NK-92 (cell line): ENCODE measurements around the gene MTHFD2L.

Source experiments
- DNase-seq: peaks from one replicate; lab custom pipeline; 2025; ENCODE audit not compliant: unreplicated experiment; lab: John Stamatoyannopoulos, UW

Gene MTHFD2L

GRCh38 chr4:74297539-74297938, 139.6 kb downstream of the MTHFD2L start:
- DNase-seq, result no peak

- no peak for DNase-seq
These were observed 146.2 kb downstream of the MTHFD2L start for GRCh38 chr4:74304095-74304625.

- no peak for DNase-seq
These were observed 147.1 kb downstream of the MTHFD2L start for GRCh38 chr4:74305000-74305399.

- no peak for DNase-seq
These were observed 149.3 kb downstream of the MTHFD2L start for GRCh38 chr4:74307170-74307569.

DNA sequence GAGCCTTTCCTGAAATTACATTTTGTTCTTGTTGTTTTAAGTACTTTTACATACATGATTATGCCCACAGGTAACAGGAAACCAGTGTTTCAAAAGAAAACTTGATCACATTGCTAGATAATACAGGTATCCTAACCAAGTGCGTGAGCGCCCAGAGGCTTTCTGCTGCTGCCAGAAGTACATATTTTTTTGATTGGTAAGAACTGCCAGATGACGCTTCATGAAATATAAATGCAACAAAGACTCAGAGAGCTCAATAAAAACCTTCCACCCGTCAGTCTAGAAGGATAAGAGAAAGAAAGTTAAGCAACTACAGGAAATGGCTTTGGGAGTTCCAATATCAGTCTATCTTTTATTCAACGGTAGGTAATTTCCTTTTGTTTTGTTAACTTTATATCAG, 150.3 kb downstream of the MTHFD2L start, which contains the start of gene EPGN:
EPGN (plus strand) TSS at position 256 of the 400 bp plus-strand sequence; CDS start at position 320, 64 bp downstream.
- no peak for DNase-seq

DNA sequence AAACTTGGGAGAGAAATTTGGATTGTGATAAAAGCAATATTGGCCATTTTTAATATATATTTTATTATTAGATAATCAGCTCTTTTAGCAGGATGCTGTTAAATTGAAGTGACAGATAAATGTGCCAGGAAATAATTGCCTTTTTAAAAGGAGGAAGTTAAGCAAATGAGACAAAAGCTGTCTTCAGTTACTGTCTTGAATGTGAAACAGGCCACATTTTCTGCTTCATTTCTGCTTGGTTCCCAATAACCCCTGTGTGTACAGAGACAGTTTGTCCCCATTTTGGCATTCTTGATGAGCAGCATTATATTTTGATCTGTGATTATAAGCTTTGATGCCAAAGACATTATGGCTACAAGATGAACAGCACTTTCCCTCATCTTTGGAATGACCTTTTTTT, 151.3 kb downstream of the MTHFD2L start:
- no peak for DNase-seq

DNA sequence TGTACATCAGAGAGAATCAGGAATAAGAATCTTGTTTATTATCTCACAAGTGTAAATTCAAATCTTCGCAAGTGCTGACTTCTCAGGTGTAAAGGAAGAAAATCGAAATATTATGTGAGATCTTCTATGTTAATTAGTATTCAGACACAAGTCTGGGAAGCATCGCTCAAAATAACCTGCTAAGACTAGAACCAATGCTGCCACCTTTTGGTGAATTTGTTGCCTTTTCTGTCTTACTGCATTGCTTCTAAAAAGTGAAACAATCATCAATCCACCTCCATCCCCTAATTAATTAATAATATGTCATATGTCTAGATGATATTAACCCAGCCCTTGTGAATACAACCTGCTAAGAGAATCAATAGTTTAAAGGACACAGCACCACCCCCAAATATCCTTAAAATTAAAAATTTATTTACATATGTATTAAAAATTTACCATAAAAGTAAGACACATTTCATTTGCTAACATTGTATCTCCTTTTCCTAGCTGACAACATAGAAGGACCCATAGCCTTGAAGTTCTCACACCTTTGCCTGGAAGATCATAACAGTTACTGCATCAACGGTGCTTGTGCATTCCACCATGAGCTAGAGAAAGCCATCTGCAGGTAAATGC, 153.9 kb downstream of the MTHFD2L start:
- DNase-seq, result no peak

- no peak for DNase-seq
These were observed 156.4 kb downstream of the MTHFD2L start for GRCh38 chr4:74314329-74314728.

DNA sequence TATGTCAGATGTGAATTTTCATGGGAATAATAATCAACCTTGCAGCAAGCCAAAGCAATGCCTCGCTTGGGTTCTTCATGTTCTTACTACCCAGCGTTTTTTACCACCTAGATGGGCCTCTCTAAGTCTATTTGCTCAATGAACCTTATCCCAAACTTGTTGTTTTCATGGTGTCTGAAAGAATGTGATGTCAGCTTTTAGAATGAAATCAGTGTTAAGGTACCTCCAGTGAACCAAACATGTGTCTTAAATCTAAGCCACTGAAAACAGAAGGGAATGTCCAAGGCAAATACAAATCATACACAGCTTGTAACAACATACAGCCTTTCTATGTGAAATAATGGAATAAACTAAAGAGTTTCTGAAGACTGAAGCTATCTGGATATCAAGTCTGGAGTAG, 157.0 kb downstream of the MTHFD2L start:
- no peak for DNase-seq

DNA sequence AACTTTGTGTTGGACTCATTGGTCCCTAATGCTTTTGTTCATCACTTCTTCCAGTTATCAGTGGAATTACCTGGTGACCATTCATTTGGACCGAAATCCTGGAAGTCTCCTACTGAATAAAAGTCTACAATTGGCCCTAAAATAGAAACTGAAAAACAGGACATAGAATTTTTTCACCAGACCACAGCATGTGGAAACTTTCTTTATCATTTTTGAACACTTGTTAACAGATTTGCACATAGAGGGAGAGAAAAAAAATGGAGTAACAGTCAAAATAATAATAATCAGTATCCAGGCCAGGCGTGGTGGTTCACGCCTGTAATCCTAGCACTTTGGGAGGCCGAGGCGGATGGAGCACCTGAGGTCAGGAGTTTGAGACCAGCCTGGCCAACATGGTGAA, 157.5 kb downstream of the MTHFD2L start:
- DNase-seq, result no peak

- no peak for DNase-seq
These were observed 158.5 kb downstream of the MTHFD2L start for GRCh38 chr4:74316397-74316796.

GRCh38 chr4:74317616-74318246, 159.8 kb downstream of the MTHFD2L start:
- no peak for DNase-seq

DNA sequence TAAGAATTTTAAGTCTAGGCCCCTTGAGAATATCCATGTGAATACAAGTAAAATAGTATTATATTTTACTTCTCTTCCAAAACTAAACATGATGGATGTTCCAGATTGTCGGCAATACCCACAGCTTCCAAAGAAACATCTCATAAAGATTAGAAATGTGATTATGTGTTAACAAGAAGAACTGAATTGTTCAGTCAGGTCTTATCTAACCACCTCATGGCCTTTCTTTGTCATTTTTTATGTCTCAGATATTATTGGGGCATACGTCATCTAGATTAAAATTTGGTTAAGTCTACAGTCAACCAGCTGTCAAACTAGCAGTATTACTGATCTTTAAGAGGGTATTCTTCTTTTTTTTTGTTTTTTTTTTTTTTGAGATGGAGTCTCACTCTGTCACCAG, 160.4 kb downstream of the MTHFD2L start:
- DNase-seq, result no peak

- no peak for DNase-seq
These were observed 161.6 kb downstream of the MTHFD2L start for GRCh38 chr4:74319470-74319869.

DNA sequence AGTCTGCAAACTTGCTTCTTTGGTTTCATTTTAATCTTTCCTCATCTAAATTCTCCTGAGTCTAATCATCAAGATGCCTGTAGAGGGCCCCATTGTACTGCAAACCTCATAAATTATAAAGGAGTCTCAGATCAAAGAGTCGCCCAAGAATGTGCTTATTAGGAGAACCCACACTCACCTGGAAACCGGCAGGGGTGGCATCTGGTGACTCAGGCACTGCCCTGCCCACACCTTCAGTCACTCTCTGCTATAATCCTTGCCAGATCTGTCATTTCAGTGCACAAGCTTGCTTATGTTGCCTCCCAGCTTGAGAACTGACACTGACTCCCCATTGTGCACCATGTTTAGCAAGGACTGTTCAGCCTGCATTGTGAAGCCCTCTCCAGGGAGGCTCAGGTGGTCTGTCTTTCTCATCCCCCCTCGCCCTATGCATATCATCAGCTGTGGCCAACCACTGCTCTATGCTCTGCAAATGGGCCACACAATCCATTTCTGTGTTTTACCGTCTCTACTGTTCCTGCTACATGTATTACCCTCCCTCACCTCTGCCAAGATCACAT, 162.7 kb downstream of the MTHFD2L start:
- DNase-seq, result no peak

GRCh38 chr4:74322301-74322700, 164.4 kb downstream of the MTHFD2L start:
- no peak for DNase-seq

DNA sequence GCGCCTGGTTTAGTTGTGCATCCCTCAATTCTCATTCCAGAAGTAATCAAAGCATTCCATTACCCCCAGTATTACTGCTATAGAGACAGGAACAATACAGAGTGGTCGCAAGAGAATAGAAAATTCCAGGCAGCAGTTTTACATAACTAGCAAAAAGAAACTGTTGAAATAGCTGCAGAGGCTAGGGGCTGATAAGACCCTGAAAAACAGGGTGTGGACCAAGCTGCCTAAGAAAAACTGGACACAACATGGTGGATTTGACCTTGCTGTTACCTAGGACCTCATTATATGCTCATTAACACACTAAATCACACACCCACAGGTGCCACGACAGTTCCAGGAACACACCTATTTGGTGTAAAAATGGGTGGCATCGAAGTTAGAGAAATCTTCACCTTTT, 165.7 kb downstream of the MTHFD2L start:
- DNase-seq, result no peak

DNA sequence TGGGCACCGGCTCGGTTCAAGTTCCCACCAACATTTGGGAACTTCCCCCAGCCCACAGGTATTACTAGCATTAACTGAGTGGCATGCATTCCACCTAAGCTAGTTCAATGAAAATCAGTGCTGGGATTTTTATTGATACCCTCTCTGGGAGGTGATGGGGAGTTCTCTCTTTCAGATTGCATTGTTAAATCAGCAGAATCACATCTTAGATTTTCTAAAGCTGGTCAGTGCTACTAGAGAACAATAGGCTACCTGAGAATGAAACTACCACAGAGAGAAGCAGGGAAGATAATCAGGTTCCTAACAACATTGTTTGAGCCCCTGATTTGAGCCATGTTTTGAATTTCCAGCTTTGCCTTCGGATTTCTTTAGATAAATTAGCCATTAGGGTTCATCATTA, 166.3 kb downstream of the MTHFD2L start:
- no peak for DNase-seq

DNA sequence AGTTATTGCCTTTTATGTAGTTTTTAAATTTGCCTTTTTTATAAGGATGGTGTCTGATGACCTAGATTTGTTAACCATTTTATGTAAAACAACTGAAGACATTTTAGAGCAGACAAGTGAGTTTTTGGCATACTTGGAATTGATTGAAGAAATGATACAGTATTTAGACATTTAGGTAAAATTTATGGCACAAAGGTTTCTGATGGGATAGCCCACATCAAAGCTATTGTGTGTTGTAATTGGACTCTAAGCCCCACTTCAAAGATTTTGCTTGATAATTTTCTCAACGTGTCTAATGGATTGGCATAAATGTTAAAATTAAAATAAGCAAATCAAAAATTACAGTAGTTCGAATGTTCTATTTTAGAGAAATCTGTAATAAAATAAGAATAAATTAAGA, 168.0 kb downstream of the MTHFD2L start:
- DNase-seq, result no peak

GRCh38 chr4:74327762-74328161, 169.8 kb downstream of the MTHFD2L start:
- DNase-seq, result no peak

DNA sequence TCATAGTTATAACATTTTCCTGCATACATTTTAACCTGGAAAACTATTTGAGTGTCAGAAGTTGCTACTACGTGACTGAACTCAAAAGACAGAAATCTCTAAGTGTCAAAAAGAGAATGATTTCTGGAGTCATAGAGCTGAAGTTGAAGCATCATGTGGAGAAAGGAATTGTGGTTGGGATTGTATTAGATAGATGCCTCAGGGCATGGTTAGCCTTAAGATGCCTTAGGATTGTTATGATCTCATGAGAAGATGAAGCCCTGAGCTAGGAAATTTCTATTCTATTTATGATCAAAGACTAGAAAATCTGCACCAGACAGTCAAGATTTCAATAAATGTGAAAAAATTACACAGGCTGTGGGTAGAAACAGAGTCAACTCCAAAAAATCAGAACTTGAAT, 170.6 kb downstream of the MTHFD2L start:
- no peak for DNase-seq

- no peak for DNase-seq
These were observed 171.4 kb downstream of the MTHFD2L start for GRCh38 chr4:74329307-74329706.
